Kidney (tissue), 14 donors: ENCODE results near the gene FHL2. TPM values are rescaled to one million over a fixed set of nuclear protein-coding genes. Genes with fewer than 3 reads are reported as not detected.

ENCODE experiments used
- DNase-seq, 5 donors: peaks; one replicate each; pipeline ENCODE4 v3.0.0-alpha.2; 2013 to 2020
- FAIRE-seq: peaks from 2 replicates; lab custom pipeline; 2012; peaks lifted over from hg19 to GRCh38; lab: Jason Lieb, UNC
- H3K27ac ChIP-seq, 2 donors: one replicate each; pipeline ENCODE4 v1.7.0; 2013; ENCODE audit warnings: low read depth in 2 of 2, low read length in 2 of 2, inconsistent platforms in 1 of 2
- H3K27me3 ChIP-seq: one replicate; pipeline ENCODE4 v1.7.1; 2013; ENCODE audit warnings: low read length, inconsistent platforms; ENCODE audit not compliant: control insufficient read depth, insufficient read depth
- H3K36me3 ChIP-seq, 3 donors: one replicate each; pipeline versions ENCODE4 v1.7.0 to v1.7.1; 2013; ENCODE audit warnings: low read length in 3 of 3, control low read depth in 1 of 3, inconsistent platforms in 1 of 3; ENCODE audit not compliant: insufficient read depth in 3 of 3, control insufficient read depth in 2 of 3
- H3K4me1 ChIP-seq, 3 donors: one replicate each; pipeline versions ENCODE4 v1.7.0 to v1.7.1; 2013; ENCODE audit warnings: low read length in 3 of 3, inconsistent platforms in 1 of 3, low read depth in 1 of 3; ENCODE audit not compliant: control insufficient read depth in 2 of 3, insufficient read depth in 2 of 3
- H3K4me3 ChIP-seq, 3 donors: one replicate each; pipeline versions ENCODE4 v1.7.0 to v1.8.1; 2013; ENCODE audit warnings: low read length in 3 of 3, control low read depth in 1 of 3, inconsistent platforms in 1 of 3
- H3K9ac ChIP-seq, 3 donors: one replicate each; pipeline versions ENCODE4 v1.7.0 to v1.7.1; 2013; ENCODE audit warnings: low read length in 3 of 3, control low read depth in 1 of 3, inconsistent platforms in 1 of 3
- H3K9me3 ChIP-seq, 3 donors: one replicate each; pipeline versions ENCODE4 v1.7.0 to v1.7.1; 2013; ENCODE audit warnings: low read length in 3 of 3, control low read depth in 1 of 3, inconsistent platforms in 1 of 3; ENCODE audit not compliant: control insufficient read depth in 2 of 3, insufficient read depth in 1 of 3
- intact Hi-C: fragments of 100-400 bp; cut with DNase I; formaldehyde crosslinking; loops from one replicate; pipeline ENCODE4 v1.11.1; 2022
- polyA plus RNA-seq: library from polyadenylated mRNA; stranded (reverse); fragments of 350-450 nt; fragmentation: Illumina TruSeq; extraction: RNeasy Lipid Tissue Mini Kit (QIAGEN cat#74804); gene quantifications from one replicate; pipeline ENCODE4 v1.2.3, GENCODE V29; 2014; ENCODE audit warnings: low read depth, low replicate concordance; ENCODE audit not compliant: insufficient read depth
- total RNA-seq: library from RNA; stranded (reverse); fragmentation: NEBNext Ultra II Directional; extraction: Animal tissue kit (Norgen Biotek cat#: 25700); gene quantifications from one replicate; pipeline ENCODE4 v1.2.1, GENCODE V29; 2021
- TF ChIP-seq, protein P1 (sequence below): IDR thresholded peaks from 3 replicates; pipeline ENCODE4 v1.5.1; 2012; ENCODE audit warnings: mild to moderate bottlenecking, moderate library complexity, borderline replicate concordance; ENCODE audit not compliant: insufficient read depth; ENCODE audit errors: extremely low read depth
- donor health status: control.
- donor health status: control.
- donor health status: control.
- donor health status: control.
- donor health status: control.
- donor health status: DM: yes; HTN: yes; CAD: no.
- donor health status: Normal renal cell carcinoma (clear cell type).

Gene FHL2
- total and polyA plus RNA-seq, 2 donors from 2014 or later: 23.4 to 75.9 TPM

GRCh38 chr2:105357122-105357521, 41.7 kb downstream of the FHL2 start:
- Histone ChIP-seq H3K36me3 (peaks cover 5 to 17% (median 8%) of the 10 kb centered on the region in 3 donors), H3K9ac (no peak overlapping the region)
- FAIRE-seq: no peak

GRCh38 chr2:105344704-105345345, 54.0 kb downstream of the FHL2 start:
- Histone ChIP-seq H3K4me1 (no peaks in the 10 kb centered on the region), H3K36me3 (peaks cover 5 to 45% (median 37%) of the 10 kb centered on the region in 3 donors), H3K9me3 (no peaks in the 10 kb centered on the region), H3K27ac (no peak overlapping the region), H3K4me3 (no peak overlapping the region), H3K9ac (no peak overlapping the region), H3K27me3 (no peaks in the 10 kb centered on the region)
- intact Hi-C loops: no loop called here
- peak in 2 of 5 donors; percentile 69 to 72 for DNase-seq
- peak; percentile 88 for FAIRE-seq
- TF ChIP-seq, protein P1, sequence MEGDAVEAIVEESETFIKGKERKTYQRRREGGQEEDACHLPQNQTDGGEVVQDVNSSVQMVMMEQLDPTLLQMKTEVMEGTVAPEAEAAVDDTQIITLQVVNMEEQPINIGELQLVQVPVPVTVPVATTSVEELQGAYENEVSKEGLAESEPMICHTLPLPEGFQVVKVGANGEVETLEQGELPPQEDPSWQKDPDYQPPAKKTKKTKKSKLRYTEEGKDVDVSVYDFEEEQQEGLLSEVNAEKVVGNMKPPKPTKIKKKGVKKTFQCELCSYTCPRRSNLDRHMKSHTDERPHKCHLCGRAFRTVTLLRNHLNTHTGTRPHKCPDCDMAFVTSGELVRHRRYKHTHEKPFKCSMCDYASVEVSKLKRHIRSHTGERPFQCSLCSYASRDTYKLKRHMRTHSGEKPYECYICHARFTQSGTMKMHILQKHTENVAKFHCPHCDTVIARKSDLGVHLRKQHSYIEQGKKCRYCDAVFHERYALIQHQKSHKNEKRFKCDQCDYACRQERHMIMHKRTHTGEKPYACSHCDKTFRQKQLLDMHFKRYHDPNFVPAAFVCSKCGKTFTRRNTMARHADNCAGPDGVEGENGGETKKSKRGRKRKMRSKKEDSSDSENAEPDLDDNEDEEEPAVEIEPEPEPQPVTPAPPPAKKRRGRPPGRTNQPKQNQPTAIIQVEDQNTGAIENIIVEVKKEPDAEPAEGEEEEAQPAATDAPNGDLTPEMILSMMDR: peak; percentile 26

More at GRCh38 chr2:105357122-105357521, 41.7 kb downstream of the FHL2 start:
- Histone ChIP-seq H3K9me3 (no peaks in the 10 kb centered on the region), H3K4me1 (no peaks in the 10 kb centered on the region), H3K27ac (no peak overlapping the region), H3K27me3 (no peaks in the 10 kb centered on the region), H3K4me3 (no peak overlapping the region)
- no peak for DNase-seq
- intact Hi-C loops: no loop called here
- TF ChIP-seq, protein P1: no peak

DNA sequence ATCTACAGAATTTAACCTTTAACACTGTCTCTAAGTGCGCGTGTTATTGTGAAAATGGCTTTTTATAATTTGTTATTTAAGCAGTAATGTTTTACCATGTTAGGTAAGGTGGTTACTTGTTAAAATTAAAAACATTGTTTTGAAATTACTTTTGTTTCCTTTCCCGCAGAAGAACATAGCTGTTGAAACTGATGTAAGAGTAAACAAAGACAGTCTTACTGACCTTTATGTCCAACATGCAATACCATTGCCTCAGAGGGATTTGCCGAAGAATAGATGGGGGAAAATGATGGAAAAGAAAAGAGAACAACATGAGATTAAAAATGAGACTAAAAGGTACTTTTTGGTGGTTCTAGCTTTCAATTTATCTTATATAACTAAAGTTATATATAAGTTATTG, 59.4 kb downstream of the FHL2 start:
- Histone ChIP-seq H3K4me1 (peaks cover 5 to 10% (median 9%) of the 10 kb centered on the region in 3 donors), H3K9me3 (no peaks in the 10 kb centered on the region), H3K4me3 (no peak overlapping the region), H3K36me3 (peaks cover 5 to 25% (median 16%) of the 10 kb centered on the region in 3 donors), H3K27ac (no peak overlapping the region), H3K27me3 (no peaks in the 10 kb centered on the region), H3K9ac (no peak overlapping the region)
- no peak for DNase-seq
- intact Hi-C loops: no loop called here
- TF ChIP-seq, protein P1: no peak
- no peak for FAIRE-seq
